Upper lobe of left lung (tissue), 6 donors: ENCODE results near the gene HSD11B1L. TPM values are rescaled to one million over a fixed set of nuclear protein-coding genes. Genes with fewer than 3 reads are reported as not detected.

Experiments used
- ATAC-seq, 2 donors: fragments of 200-7000 bp; cut with Tn5 transposase; one replicate each; pipeline ENCODE4 v1.9.1; 2022; ENCODE audit warnings: mild to moderate bottlenecking in 2 of 2, moderate library complexity in 2 of 2; ENCODE audit not compliant: low FRiP score in 2 of 2
- DNase-seq, 2 donors: peaks; one replicate each; pipeline ENCODE4 v3.0.0-alpha.2; 2019 to 2020
- H3K27ac ChIP-seq, 4 donors: fragments of 200-600 bp; sonication (generic); one replicate each; pipeline ENCODE4 v1.5.1; 2016 to 2019
- H3K27me3 ChIP-seq, 4 donors: fragments of 200-600 bp; sonication (generic); one replicate each; pipeline ENCODE4 v1.5.1; 2017 to 2019
- H3K36me3 ChIP-seq, 4 donors: fragments of 200-600 bp; sonication (generic); one replicate each; pipeline ENCODE4 v1.5.1; 2016 to 2019
- H3K4me1 ChIP-seq, 4 donors: fragments of 200-600 bp; sonication (generic); one replicate each; pipeline ENCODE4 v1.5.1; 2018 to 2019
- H3K4me3 ChIP-seq, 4 donors: fragments of 200-600 bp; sonication (generic); one replicate each; pipeline ENCODE4 v1.5.1; 2017 to 2019; ENCODE audit warnings: mild to moderate bottlenecking in 2 of 4, moderate library complexity in 1 of 4
- H3K9me3 ChIP-seq, 4 donors: fragments of 200-600 bp; sonication (generic); one replicate each; pipeline ENCODE4 v1.5.1; 2018 to 2019
- EP300 ChIP-seq, 4 donors: sonication (generic); formaldehyde crosslinking; IDR thresholded peaks; one replicate each; pipeline ENCODE4 v1.5.1; 2017; ENCODE audit warnings: antibody characterized with exemption in 4 of 4, control low read depth in 2 of 4
- POLR2A ChIP-seq, 4 donors: fragments of 450-650 bp; IDR thresholded peaks; one replicate each; pipeline ENCODE4 v1.5.1; 2016 to 2017; ENCODE audit warnings: antibody characterized with exemption in 4 of 4, mild to moderate bottlenecking in 2 of 4
- POLR2AphosphoS5 ChIP-seq, 2 donors: sonication (generic); formaldehyde crosslinking; IDR thresholded peaks; one replicate each; pipeline ENCODE4 v1.5.1; 2017; ENCODE audit warnings: antibody characterized with exemption in 2 of 2
- WGBS, 2 donors: methylation state at CpG; one replicate each; pipeline ENCODE4 v1.1.5; 2017 to 2018; 5-methylcytosine and 5-hydroxymethylcytosine counted together
- total RNA-seq, 6 donors: library from RNA; depleted of rRNA in 4 of 6; stranded (reverse); fragments of >200 nt in 4 of 6; gene quantifications; one replicate each; pipeline versions ENCODE4 v1.1.0 to v1.2.1, GENCODE V29; 2016 to 2021
- TF ChIP-seq, protein P1 (sequence below), 6 experiments: fragments of 450-650 bp in 4 of 6; fragments of 200-600 bp in 2 of 6; sonication (generic) in 2 of 6; IDR thresholded peaks; one replicate each; pipeline ENCODE4 v1.5.1; 2016 to 2019; ENCODE audit warnings: antibody characterized with exemption in 6 of 6
- donor health status: DM: no; HTN: no; CAD: no; lungs with moderate emphysema.
- donor health status: DM: no; HTN: yes; CAD: no; lungs with severe emphysema.

The HSD11B1L gene
- total RNA-seq, 6 donors from 2014 or later, result 4.5 to 26.5 (median 16.7) TPM

DNA sequence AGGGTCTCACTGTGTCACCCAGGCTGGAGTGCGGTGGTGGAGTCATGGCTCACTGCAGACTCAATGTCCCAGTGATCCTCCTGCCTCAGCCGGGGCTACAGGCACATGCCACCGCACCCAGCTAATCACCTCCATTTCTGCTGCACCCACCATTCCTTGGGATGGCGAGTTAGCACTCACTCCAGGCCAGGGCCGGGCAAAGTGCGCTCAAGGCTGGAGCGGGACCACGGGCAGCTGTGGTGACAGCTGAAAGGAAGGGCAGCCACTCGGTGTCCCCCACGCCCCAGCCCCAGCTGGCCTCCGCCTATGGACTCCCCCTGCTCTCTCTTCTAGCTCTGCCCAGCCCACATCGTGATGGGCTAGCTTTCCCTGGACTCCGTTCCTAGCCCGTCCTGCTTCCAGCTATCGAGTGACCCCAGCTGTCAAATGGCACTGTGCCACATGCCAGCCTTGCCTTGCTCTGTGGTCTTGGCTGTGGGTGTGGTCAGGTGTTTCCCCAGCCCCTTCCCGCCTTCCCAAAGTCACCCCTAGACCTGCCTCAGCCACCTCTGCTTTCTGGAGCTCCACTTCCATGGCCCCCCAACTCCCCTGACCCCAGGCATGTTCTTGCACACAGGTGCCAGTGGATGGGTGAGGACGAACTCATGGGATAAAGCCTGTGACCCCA lies 4.6 kb upstream of the HSD11B1L start:
- Histone ChIP-seq H3K4me1 (peaks cover 12 to 17% (median 14%) of the 10 kb centered on the region in 4 donors), H3K27me3 (no peaks in the 10 kb centered on the region), H3K4me3 (no peak overlapping the region), H3K27ac (no peak overlapping the region), H3K36me3 (peaks cover 0 to 9% (median 6%) of the 10 kb centered on the region in 4 donors), H3K9me3 (no peaks in the 10 kb centered on the region)
- no peak for ATAC-seq
- 85 to 92% methylated on average over 11 to 17 of the region's 17 CpGs for WGBS, 2 donors
- peak in 1 of 2 donors; percentile 75 for DNase-seq
- no peak for TF ChIP-seq POLR2AphosphoS5 (IDR thresholded peaks at IDR 0.05)
- TF ChIP-seq EP300 (IDR thresholded peaks at IDR 0.05), result no peak
- TF ChIP-seq, protein P1, sequence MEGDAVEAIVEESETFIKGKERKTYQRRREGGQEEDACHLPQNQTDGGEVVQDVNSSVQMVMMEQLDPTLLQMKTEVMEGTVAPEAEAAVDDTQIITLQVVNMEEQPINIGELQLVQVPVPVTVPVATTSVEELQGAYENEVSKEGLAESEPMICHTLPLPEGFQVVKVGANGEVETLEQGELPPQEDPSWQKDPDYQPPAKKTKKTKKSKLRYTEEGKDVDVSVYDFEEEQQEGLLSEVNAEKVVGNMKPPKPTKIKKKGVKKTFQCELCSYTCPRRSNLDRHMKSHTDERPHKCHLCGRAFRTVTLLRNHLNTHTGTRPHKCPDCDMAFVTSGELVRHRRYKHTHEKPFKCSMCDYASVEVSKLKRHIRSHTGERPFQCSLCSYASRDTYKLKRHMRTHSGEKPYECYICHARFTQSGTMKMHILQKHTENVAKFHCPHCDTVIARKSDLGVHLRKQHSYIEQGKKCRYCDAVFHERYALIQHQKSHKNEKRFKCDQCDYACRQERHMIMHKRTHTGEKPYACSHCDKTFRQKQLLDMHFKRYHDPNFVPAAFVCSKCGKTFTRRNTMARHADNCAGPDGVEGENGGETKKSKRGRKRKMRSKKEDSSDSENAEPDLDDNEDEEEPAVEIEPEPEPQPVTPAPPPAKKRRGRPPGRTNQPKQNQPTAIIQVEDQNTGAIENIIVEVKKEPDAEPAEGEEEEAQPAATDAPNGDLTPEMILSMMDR (IDR thresholded peaks at IDR 0.05), result no peak
- TF ChIP-seq POLR2A (IDR thresholded peaks at IDR 0.05), result no peak

DNA sequence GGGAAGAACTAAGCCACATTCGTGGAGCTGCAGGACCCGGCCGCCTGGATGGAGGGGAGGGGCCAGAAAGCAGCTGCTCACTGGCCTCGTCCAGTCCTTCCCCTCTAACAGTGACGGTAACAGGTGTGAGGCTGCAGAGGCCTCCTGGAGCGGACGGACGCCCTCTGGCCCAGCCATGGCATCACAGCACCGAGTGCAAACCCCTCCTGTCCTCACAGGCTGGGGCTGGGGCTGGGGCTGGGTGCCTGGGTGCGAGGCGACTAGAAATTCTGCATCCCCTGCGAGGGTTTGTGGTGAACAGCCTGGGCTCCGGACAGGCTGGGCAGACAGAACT lies 4.1 kb upstream of the HSD11B1L start:
- Histone ChIP-seq H3K36me3 (peaks cover 0 to 7% (median 4%) of the 10 kb centered on the region in 4 donors), H3K4me1 (peaks cover 14 to 20% (median 17%) of the 10 kb centered on the region in 4 donors), H3K9me3 (no peaks in the 10 kb centered on the region), H3K27me3 (no peaks in the 10 kb centered on the region), H3K4me3 (no peak overlapping the region), H3K27ac (no peak overlapping the region)
- DNase-seq, result peak in 1 of 2 donors; percentile 71
- TF ChIP-seq, protein P1 (IDR thresholded peaks at IDR 0.05), result no peak
- TF ChIP-seq POLR2AphosphoS5 (IDR thresholded peaks at IDR 0.05) (no peak), POLR2A (IDR thresholded peaks at IDR 0.05) (no peak), EP300 (IDR thresholded peaks at IDR 0.05) (no peak)
- ATAC-seq, result no peak
- WGBS, 2 donors, result 85 to 89% methylated on average over 8 to 12 of the region's 13 CpGs

DNA sequence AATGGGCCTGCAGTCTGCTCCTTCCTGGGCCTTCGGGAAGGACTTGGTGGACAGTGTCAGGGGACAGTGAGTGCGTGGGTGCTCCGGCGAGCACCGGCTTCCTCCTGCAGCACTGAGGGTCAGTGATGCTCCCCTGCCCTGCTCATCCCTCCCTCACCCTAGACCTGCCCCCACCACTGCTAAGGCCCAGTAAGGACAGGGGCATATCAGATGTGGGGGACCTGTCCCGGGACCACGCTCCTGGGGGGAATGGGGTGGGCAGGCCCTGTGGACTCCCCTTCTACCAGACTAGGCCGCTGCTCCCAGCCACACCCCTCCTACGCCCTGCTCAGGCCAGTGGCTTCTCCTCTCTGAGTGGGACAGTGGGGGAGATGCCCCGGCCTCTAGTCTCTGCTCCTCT lies 3.7 kb upstream of the HSD11B1L start:
- H3K27ac ChIP-seq, result no peak overlapping the region
- ATAC-seq, result no peak
- H3K27me3 ChIP-seq, result no peaks in the 10 kb centered on the region
- peak in 1 of 2 donors; percentile 44 for DNase-seq
- TF ChIP-seq, protein P1 (IDR thresholded peaks at IDR 0.05), result no peak
- no peak for TF ChIP-seq POLR2A (IDR thresholded peaks at IDR 0.05)
- no peak for TF ChIP-seq POLR2AphosphoS5 (IDR thresholded peaks at IDR 0.05)
- no peak for TF ChIP-seq EP300 (IDR thresholded peaks at IDR 0.05)
- H3K4me3 ChIP-seq, result no peak overlapping the region
- peaks cover 0 to 5% (median 1%) of the 10 kb centered on the region in 4 donors for H3K36me3 ChIP-seq
- peaks cover 14 to 20% (median 17%) of the 10 kb centered on the region in 4 donors for H3K4me1 ChIP-seq
- no peaks in the 10 kb centered on the region for H3K9me3 ChIP-seq
- 84 to 91% methylated on average over 4 to 10 of the region's 10 CpGs for WGBS, 2 donors

DNA sequence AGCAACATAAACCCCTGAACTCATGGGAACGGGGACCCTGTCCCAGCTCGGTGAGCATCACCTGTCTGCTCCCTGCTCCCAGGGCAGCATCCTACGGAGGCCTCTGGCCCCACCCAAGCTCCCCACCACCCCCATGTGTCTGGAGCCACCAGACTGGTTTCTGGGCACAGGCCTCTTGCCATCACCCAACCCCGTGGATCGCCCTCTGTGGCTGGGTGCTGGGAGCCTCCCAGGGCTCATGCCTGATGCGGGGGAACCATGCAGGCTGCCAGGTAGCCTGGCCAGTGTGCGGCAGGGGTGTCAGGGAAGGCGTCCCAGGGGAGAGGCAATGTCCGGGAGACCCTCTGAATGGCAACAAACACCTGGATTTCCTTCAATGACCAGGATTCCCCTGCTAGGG lies 3.2 kb upstream of the HSD11B1L start:
- ATAC-seq, result no peak
- peaks cover 14 to 20% (median 17%) of the 10 kb centered on the region in 4 donors for H3K4me1 ChIP-seq
- 90 to 91% methylated on average over 5 to 9 of the region's 9 CpGs for WGBS, 2 donors

DNA sequence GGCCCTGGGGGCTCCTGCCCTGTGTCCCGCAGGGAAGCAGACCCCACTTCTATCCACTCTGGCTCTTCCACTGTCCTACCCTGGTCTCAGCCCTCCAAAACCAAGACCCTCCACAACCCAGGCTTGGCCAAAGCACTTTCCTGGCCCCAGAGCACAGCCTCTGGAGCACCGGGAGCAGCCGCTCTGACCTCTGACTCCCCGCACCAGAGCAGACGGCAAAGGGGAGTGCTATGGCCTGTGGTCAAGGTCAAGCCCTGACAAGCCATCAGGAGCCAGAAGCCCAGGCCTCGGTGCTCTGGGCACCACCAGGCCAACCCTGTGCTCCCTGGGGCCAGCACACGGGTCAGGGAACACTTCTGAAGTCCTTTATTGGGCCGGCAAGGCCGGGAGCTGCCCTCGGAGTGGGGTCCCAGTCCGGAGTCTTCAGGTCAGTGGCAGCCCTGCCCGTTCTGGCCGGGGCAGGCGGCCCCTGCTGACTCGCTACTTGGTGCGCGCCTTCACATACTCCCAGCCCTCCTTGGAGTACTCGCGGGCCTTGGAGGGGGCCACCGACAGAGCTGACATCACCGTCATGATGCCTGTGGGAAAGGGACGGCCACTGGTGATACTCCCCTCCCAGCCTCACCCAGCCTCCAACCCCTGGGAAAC lies 2.6 kb upstream of the HSD11B1L start:
- TF ChIP-seq EP300 (IDR thresholded peaks at IDR 0.05) (no peak), POLR2AphosphoS5 (IDR thresholded peaks at IDR 0.05) (no peak), POLR2A (IDR thresholded peaks at IDR 0.05) (no peak)
- TF ChIP-seq, protein P1 (IDR thresholded peaks at IDR 0.05), result no peak
- WGBS, 2 donors, result 93 to 97% methylated on average over 8 to 17 of the region's 22 CpGs
- Histone ChIP-seq H3K27me3 (no peaks in the 10 kb centered on the region), H3K4me3 (no peak overlapping the region), H3K36me3 (peaks cover 0 to 5% (median 0%) of the 10 kb centered on the region in 4 donors), H3K9me3 (no peaks in the 10 kb centered on the region), H3K4me1 (peaks cover 14 to 20% (median 17%) of the 10 kb centered on the region in 4 donors), H3K27ac (no peak overlapping the region)
- DNase-seq (peak in 1 of 2 donors; percentile 72), ATAC-seq (no peak)

More for the DNA sequence above, 3.2 kb upstream of the HSD11B1L start:
- no peak overlapping the region for H3K4me3 ChIP-seq
- peaks cover 0 to 5% (median 0%) of the 10 kb centered on the region in 4 donors for H3K36me3 ChIP-seq
- H3K9me3 ChIP-seq, result no peaks in the 10 kb centered on the region
- TF ChIP-seq POLR2AphosphoS5 (IDR thresholded peaks at IDR 0.05) (no peak), EP300 (IDR thresholded peaks at IDR 0.05) (no peak), POLR2A (IDR thresholded peaks at IDR 0.05) (no peak)
- DNase-seq, result peak in 1 of 2 donors; percentile 47
- no peak overlapping the region for H3K27ac ChIP-seq
- H3K27me3 ChIP-seq, result no peaks in the 10 kb centered on the region
